Neural crest cell (in vitro differentiated cells): Measurements from ENCODE around the gene PDIA6. TPM values are rescaled to one million over a fixed set of nuclear protein-coding genes. Genes with fewer than 3 reads are reported as not detected.
A peak's percentile ranks its signal among the peaks of the same experiment; 100 is the strongest.

Experiments used
- DNase-seq: peaks from one replicate; pipeline ENCODE4 v3.0.0; 2021; ENCODE audit warnings: low read depth, mixed read lengths, low spot score
- H3K27ac Mint-ChIP-seq: one replicate; pipeline ENCODE4 v1.8.0; 2021; ENCODE audit warnings: mild to moderate bottlenecking, mixed read lengths; ENCODE audit not compliant: unreplicated experiment
- H3K27me3 Mint-ChIP-seq: 2 replicates; pipeline ENCODE4 v1.8.0; 2021; ENCODE audit warnings: low read depth, mild to moderate bottlenecking, mixed read lengths
- H3K36me3 Mint-ChIP-seq: 2 replicates; pipeline ENCODE4 v1.8.0; 2021; ENCODE audit warnings: low read depth, mild to moderate bottlenecking, mixed read lengths
- H3K4me1 Mint-ChIP-seq: 2 replicates; pipeline ENCODE4 v1.8.0; 2021; ENCODE audit warnings: mixed read lengths
- H3K4me3 Mint-ChIP-seq: one replicate; pipeline ENCODE4 v1.8.0; 2021; ENCODE audit warnings: mild to moderate bottlenecking, mixed read lengths
- H3K9me3 Mint-ChIP-seq: 2 replicates; pipeline ENCODE4 v1.8.0; 2021; ENCODE audit warnings: mixed read lengths
- total RNA-seq: library from RNA; stranded (reverse); gene quantifications from 2 replicates; pipeline ENCODE4 v1.2.1, GENCODE V29; 2021
- TF ChIP-seq, protein P1 (sequence below): fragments of 200-600 bp; sonication (generic); conservative IDR thresholded peaks from 2 replicates; pipeline ENCODE4 v1.5.0; 2021; ENCODE audit warnings: antibody characterized with exemption, mild to moderate bottlenecking

The PDIA6 gene
- total RNA-seq, 1 donor from 2014 or later, result 248 TPM

DNA sequence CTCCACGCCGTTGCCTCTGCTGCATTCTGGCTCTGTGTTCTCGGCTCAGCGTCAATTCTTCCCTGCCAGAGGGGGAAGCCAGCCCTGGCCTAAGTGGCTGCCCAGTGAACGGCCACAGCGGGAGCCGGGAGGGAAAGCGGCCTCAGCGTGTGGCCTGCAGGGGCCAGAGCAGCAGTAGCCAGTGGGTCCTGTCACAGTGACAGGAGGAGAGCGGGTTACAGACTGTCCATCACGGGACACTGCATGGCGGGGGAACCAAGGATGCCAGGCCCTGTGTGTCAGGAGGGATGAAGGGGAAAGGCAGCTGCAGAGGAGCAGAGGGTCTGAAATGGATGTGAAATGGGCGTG lies 39.7 kb downstream of the PDIA6 start:
- H3K27me3 Mint-ChIP-seq, result no peaks in the 10 kb centered on the region
- peaks cover 4% of the 10 kb centered on the region for H3K4me1 Mint-ChIP-seq
- no peaks in the 10 kb centered on the region for H3K36me3 Mint-ChIP-seq
- DNase-seq, result no peak
- no peak overlapping the region for H3K4me3 Mint-ChIP-seq
- TF ChIP-seq, protein P1, sequence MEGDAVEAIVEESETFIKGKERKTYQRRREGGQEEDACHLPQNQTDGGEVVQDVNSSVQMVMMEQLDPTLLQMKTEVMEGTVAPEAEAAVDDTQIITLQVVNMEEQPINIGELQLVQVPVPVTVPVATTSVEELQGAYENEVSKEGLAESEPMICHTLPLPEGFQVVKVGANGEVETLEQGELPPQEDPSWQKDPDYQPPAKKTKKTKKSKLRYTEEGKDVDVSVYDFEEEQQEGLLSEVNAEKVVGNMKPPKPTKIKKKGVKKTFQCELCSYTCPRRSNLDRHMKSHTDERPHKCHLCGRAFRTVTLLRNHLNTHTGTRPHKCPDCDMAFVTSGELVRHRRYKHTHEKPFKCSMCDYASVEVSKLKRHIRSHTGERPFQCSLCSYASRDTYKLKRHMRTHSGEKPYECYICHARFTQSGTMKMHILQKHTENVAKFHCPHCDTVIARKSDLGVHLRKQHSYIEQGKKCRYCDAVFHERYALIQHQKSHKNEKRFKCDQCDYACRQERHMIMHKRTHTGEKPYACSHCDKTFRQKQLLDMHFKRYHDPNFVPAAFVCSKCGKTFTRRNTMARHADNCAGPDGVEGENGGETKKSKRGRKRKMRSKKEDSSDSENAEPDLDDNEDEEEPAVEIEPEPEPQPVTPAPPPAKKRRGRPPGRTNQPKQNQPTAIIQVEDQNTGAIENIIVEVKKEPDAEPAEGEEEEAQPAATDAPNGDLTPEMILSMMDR, result no peak
- peak overlapping the region; percentile 57 for H3K27ac Mint-ChIP-seq
- H3K9me3 Mint-ChIP-seq, result no peaks in the 10 kb centered on the region

DNA sequence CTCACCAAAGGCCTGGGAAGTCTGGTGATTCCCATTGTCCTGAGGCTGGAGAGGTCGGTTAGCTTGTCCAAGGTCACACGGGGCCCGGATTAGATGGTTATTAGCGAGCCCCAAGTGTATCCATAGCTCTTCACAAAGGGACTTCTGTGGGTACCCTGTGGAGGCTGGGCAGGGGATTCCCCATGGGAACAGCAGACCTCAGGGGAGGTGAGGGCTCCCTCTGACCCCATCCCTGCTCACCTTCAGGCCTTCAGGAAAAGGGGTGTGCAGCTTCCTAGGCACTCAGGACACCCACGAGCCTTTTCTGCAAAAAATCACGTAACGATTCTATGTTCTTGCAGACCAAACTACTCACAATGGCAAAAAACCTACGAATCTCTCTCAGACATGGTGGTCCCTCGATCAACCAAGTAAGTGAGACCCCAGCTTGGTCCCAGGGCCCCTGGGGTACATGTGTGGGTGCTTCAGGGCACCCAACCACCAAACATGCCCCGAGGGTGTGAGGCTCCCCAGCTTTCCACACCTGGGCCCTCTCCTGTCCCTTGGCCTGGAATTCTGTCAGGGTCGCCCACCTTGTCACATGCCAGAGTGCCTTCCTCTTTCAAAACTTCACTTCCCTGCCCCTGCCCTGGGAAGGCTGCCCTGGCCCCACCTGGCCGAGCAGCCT lies 40.3 kb downstream of the PDIA6 start:
- no peak overlapping the region for H3K27ac Mint-ChIP-seq
- H3K27me3 Mint-ChIP-seq, result no peaks in the 10 kb centered on the region
- no peak for DNase-seq
- H3K4me1 Mint-ChIP-seq, result peaks cover 4% of the 10 kb centered on the region
- TF ChIP-seq, protein P1, result no peak
- H3K9me3 Mint-ChIP-seq, result no peaks in the 10 kb centered on the region
- H3K36me3 Mint-ChIP-seq, result no peaks in the 10 kb centered on the region
- H3K4me3 Mint-ChIP-seq, result no peak overlapping the region

DNA sequence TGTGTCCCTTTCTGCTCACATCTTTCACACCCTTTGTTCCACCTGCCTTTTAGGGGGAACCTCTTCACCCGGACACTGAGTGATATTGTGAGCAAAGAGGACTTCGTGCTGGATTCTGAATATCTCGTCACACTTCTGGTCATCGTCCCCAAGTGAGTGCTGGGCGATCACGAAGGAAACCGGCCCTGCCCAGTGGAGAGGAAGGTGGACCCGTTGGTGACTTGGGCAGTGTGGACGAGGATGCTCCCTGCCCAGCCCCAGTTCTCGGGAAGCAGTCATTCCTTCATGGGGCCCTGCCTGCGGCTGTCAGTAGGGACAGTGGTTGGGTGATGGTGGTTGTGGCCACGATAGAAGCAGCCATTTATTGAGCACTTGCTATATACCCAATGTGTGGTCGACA lies 40.8 kb downstream of the PDIA6 start:
- Mint-ChIP-seq H3K9me3 (no peaks in the 10 kb centered on the region), H3K27me3 (no peaks in the 10 kb centered on the region), H3K27ac (no peak overlapping the region), H3K4me1 (peaks cover 4% of the 10 kb centered on the region), H3K4me3 (no peak overlapping the region), H3K36me3 (no peaks in the 10 kb centered on the region)
- TF ChIP-seq, protein P1, result no peak
- no peak for DNase-seq

DNA sequence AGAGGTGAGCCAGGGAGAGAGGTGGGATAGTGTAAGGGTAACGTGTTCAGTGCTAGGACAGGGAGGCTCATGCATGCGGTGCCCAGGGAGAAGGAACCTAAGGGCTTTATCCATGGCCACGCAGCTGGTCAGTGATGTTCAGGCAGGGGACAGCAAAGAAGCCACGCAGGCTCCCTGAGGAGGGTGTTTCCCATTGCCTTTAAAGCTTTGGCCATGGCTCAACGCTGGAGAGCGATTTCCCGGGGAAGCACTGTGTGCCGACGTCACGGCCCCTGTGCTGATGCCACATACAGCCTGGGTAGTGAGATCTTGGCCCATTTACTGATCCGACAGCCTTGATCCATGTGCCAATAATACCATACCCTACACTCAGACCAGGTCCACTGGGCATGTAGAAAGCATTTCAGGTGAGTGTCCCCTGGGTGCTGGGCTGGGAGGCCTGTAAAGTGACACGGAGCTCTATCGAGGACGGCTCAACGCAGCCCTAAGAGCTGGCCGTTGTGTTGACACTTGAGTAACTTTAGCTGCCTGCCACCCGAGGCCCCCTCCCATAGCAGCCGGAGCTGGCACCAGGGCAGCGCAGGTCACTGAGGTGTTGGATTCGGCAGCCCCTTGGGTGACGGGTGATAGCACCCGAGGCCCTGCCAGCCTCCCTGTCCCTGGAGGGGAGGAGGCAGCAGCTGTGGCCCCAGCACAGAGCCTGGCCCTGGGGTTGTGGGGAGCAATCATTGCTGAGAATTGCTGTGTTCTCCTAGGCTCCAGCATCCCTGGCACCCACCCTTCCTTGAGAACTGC lies 41.4 kb downstream of the PDIA6 start:
- H3K27ac Mint-ChIP-seq, result no peak overlapping the region
- no peaks in the 10 kb centered on the region for H3K27me3 Mint-ChIP-seq
- H3K4me3 Mint-ChIP-seq, result no peak overlapping the region
- no peaks in the 10 kb centered on the region for H3K36me3 Mint-ChIP-seq
- no peaks in the 10 kb centered on the region for H3K9me3 Mint-ChIP-seq
- DNase-seq, result no peak
- peaks cover 4% of the 10 kb centered on the region for H3K4me1 Mint-ChIP-seq
- TF ChIP-seq, protein P1, result no peak

DNA sequence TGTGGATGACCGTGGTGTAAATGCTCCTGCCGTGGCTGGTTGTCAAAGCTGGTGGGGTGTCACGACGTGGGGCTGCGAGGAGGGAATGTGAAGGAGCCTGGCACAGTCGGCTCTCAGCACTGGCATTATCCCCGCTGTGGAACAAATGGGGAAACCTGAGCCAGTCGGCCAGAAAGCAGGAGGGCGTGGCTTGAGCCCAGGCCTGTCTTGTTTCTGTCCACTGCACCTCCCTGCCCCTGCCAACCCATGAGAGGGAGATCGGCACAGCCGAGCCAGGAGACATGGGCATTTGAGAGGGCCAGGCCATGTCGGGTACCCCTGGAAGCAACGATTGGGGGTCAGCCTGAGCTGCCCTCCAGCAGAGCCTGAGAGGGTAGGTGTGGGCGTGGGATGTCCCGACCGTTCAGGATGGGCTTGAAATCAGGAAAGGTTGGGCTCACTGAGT lies 44.5 kb downstream of the PDIA6 start:
- Mint-ChIP-seq H3K4me3 (no peak overlapping the region), H3K27me3 (no peaks in the 10 kb centered on the region), H3K4me1 (peaks cover 6% of the 10 kb centered on the region), H3K9me3 (no peaks in the 10 kb centered on the region), H3K27ac (no peak overlapping the region), H3K36me3 (no peaks in the 10 kb centered on the region)
- DNase-seq, result no peak
- TF ChIP-seq, protein P1, result no peak
